HG02870 (cell line): Measurements from ENCODE around the gene VWDE.
A peak's percentile ranks its signal among the peaks of the same experiment; 100 is the strongest.
"Not testable (repeated sequence)": the region's sequence is repeated elsewhere in the genome, so short reads cannot be mapped to it uniquely, and the experiment has no call there.

Experiments used
- ATAC-seq: cut with Tn5 transposase; IDR thresholded peaks from one replicate; pipeline ENCODE4 v1.9.1; 2021; ENCODE audit warnings: mild to moderate bottlenecking, moderate library complexity; ENCODE audit not compliant: unreplicated experiment

The VWDE gene

GRCh38 chr7:12402365-12402725 is 1.3 kb downstream of the VWDE start:
- ATAC-seq = no peak

DNA sequence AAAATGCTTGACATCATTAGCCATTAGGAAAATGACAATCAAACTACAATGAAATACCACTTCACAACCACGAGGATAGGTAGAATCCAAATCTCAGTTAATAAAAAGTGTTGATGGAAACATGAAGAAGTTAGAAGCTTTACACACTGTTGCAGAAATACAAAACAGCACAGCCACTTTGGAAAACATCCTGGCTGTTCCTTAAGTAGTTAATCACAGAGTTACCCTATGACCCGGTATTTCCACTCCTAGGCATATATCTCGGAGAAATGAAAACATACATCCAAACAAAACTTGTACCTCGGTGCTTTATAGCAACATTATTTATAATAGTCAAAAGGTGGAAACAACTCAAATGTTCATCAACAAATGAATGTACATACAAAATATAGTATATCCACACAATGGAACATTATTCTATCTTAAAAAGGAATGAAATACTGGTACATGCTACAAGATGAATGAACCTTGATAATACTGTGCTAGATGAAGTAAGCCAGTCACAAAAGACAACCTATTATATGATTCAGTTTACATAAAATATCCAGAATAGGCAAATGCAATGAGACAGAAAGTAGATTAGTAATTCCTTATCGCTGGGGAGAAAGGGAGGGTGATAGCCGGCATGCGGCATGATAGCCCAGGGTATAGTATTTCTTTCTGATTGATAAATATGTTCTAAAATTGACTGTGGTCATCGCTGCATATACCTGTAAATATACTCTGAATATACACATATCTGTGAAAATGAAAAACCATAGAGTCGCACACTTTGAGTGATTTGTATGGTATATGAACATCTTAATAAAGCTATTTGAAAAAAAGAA is 1.9 kb downstream of the VWDE start:
- no peak for ATAC-seq

DNA sequence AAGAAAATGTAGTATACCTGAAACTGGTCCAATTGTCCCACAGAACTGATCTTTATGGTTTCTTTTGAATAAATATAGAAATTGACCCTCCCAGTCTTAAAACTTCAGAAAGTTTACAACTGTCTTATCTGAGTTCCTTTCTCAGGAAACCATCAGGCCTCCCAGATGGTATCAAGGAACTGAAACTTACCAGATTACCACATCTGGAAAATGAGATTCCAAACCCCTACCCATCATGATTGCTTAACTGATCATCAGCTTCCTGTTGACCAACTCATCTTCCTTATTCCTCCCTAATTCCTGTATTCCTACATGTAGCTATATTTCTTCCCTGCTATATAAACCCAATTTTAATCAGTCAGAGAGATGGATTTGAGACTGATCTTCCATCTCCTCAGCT is 5.5 kb downstream of the VWDE start:
- no peak for ATAC-seq

DNA sequence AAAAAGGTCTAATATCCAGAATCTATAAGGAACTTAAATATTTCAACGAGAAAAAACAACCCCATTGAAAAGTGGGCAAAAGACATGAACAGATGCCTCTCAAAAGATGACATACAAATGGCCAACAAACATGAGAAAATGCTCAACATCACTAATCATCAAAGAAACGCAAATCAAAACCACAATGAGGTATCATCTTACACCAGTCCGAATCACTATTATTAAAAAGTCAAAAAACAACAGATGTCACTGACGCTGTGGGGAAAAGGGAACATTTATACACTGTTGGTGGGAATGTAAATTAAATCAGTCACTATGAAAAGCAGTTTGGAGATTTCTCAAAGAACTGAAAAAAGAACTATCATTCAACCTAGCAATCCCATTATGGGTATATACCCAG is 6.0 kb downstream of the VWDE start:
- no peak for ATAC-seq

- not testable (repeated sequence) for ATAC-seq
Measured at GRCh38 chr7:12396670-12397069, 7.0 kb downstream of the VWDE start.

GRCh38 chr7:12391922-12392615 is 11.6 kb downstream of the VWDE start:
- no peak for ATAC-seq

GRCh38 chr7:12389089-12389700 is 14.5 kb downstream of the VWDE start:
- ATAC-seq = peak; percentile 99

- ATAC-seq = no peak
Measured at GRCh38 chr7:12386313-12386740, 17.3 kb downstream of the VWDE start.

GRCh38 chr7:12385364-12385786 is 18.3 kb downstream of the VWDE start:
- ATAC-seq = no peak

DNA sequence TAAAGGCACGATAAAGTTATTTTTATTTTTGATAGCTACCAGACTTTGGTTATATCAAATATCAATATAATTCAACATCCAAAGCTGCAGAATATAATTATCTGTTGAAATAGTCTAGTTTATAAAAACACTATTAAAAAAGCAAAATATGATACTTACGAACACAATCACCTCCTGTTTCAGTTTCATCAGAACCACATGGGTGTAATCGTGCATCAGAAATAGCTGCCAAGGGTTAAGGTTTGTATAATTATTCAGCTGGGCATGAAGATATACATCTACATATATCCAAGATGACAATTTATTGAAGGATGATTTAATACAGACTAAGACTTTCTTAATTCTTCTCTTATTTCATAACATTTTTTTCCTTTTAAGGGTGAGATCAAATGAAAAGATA is 20.3 kb downstream of the VWDE start:
- no peak for ATAC-seq

DNA sequence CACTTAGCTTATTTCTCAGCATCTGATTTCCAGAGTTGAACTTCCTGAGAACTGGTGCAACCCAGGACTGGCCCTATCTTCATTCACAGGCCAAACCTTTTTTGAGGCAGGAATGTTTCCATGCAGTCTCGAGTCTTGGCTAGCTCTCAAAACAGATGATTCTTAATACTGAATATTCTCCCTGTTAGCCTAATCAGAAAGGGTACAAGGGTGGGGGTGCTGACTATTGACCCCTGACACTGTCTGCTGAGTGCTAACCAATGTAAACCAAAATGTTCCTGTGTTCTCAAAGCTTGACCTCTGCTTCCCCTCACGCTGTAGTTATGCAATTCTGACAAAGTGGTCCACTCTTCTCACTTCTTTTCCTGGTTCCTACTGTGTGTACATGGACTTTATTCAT is 25.3 kb downstream of the VWDE start:
- no peak for ATAC-seq

DNA sequence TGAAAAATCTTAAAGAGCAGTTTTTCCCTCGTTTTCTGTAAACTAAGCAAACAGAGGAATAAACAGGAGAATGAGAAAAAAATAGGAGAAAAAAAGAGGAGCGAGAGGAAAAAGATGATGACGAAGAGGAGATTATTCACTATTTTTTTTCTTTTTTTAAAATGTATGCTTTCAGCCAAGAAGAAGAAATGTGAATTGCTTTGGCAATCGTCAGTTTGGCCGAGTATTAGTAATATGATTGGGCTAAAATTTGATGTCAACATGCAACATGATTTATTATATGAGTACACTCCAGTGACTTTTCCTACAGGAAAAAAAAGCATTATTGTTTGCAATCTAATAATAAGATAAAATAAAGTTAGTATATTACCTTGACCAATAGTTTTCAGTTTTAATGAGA is 26.3 kb downstream of the VWDE start:
- no peak for ATAC-seq

GRCh38 chr7:12373580-12374263 is 29.9 kb downstream of the VWDE start:
- ATAC-seq = no peak

- no peak for ATAC-seq
Measured at GRCh38 chr7:12370249-12370648, 33.4 kb downstream of the VWDE start.

- ATAC-seq = no peak
Measured at GRCh38 chr7:12369756-12370155, 33.9 kb downstream of the VWDE start.

DNA sequence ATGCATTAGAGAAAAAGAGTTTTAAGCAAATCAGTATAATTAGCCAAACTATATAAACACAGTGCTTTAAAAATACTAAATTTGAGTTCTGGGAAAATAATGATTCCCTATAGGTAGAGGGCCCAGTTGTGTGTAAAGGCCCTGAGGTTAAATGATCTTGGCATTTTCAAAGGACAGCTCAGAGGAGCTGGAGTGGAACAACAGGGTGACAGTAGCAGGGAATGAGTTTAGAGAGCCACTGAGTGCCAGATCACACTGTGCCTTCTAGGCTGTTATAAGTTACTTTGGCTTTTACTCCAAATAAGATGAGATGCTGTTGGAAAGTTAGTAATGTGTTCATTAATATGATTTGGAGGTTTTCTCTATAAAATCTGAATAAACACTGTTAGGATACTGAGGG is 34.6 kb downstream of the VWDE start:
- no peak for ATAC-seq

- ATAC-seq = no peak
Measured at GRCh38 chr7:12360948-12361347, 42.7 kb downstream of the VWDE start.

DNA sequence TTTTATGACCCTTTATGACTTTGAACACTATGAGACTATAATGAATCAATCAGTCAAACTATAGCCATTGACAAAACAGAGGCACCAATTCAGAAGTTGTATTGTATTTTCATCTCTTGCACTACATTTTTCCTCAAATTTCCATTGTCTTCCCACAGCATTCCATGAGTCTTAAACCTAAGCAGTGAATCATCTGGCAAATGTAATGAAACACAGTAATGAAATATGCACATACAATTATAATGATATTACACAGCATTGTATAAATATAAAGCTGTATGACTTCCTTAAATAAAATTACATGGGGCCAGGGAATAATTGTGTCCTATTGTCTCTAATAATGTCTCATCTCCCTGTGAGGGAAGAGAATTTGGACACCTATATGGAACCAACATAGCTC is 45.0 kb downstream of the VWDE start:
- ATAC-seq = no peak

DNA sequence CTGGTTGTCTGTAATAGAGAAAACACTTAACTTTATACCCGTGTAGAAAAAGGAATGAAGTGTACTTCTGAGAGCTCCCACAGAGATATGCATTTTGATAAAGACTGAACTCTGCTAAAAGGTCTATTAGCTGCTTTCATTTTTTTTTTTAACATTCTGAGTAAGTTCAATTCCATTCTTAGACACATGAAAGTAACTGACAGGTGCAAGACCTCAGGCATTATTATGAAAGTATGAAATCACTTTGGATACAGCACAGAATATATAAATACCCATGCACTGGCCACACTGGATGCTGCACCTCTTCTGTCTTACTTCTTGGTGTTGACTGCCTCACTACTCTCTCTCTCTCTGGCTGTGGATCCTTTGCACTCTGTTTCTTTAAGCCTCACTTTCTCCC is 46.2 kb downstream of the VWDE start:
- peak; percentile 94 for ATAC-seq

DNA sequence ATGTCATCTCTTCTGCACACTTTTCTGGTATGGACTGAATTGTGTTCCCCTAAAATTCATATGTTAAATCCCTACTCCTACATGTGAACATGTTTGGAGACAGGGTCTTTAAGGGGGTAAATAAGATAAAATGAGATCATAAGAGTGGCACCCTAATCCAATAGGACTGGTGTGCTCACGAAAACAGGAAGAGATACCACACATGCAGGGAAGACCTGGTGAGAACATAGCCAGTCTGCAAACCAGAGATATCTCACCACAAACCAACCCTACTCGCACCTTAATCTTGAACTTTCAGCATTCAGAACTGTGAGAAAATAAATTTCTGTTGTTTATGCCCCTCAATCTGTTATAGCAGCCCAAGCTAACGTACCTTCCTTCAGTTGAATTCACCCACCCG is 51.8 kb downstream of the VWDE start:
- ATAC-seq = no peak

DNA sequence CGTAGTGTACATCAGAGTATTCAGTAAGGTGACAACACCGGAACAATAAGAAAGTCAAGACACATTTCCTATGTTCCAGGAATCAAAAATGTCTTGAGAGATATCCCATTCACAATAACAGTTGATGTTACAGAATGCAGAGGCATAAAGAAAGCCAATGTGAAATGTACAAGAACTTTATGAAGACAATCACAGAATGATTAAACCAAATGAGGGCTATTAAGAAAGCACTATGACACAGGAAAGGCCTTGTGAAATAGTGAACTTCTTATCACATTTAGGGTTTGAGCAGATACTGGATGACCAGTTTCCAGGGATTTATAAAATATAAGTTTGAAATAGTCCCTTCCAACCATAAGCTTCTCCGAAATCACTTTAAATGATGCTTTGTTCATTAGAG is 52.7 kb downstream of the VWDE start:
- no peak for ATAC-seq
